HepG2 (cell line): ENCODE data around the gene SAMD4A. TPM values are rescaled to one million over a fixed set of nuclear protein-coding genes. Genes with fewer than 3 reads are reported as not detected.

Experiments used
- ATAC-seq: fragments of 200-7000 bp; cut with Tn5 transposase; 3 replicates; pipeline ENCODE4 v1.9.1; 2020; ENCODE audit warnings: mild to moderate bottlenecking, moderate library complexity
- BruUV-seq: library from RNA; stranded (reverse); fragments of 400-500 nt; replicated peaks from 2 replicates; lab custom pipeline; 2021; lab: Mats Ljungman, UMichigan
- CTCF ChIA-PET: fragments of 300-600 bp; formaldehyde crosslinking; extraction: SDS; loops from one replicate; lab custom pipeline; 2021; ENCODE audit warnings: low total read pairs, inconsistent platforms, low intra/inter-chr PET ratio; lab: Yijun Ruan, JAX
- POLR2A ChIA-PET: fragments of 350-600 bp; sonication (Branson Sonifier 250); formaldehyde crosslinking; loops from one replicate; lab custom pipeline; 2020; ENCODE audit warnings: antibody characterized with exemption, inconsistent platforms; lab: Yijun Ruan, JAX
- DNase-seq: peaks from one replicate; pipeline ENCODE4 v3.0.0-alpha.2; 2015; ENCODE audit warnings: low spot score
- FAIRE-seq: peaks from 3 replicates; lab custom pipeline; 2011; peaks lifted over from hg19 to GRCh38; lab: Jason Lieb, UNC
- H2AFZ ChIP-seq: one replicate; pipeline ENCODE4 v1.6.1; 2011; ENCODE audit warnings: low read length, inconsistent platforms
- H3K27ac ChIP-seq: fragments of 300-600 bp; 3 replicates; pipeline ENCODE4 v1.8.0; 2011; ENCODE audit warnings: mixed run types, mild to moderate bottlenecking, mixed read lengths, low read length, inconsistent platforms; ENCODE audit not compliant: insufficient read depth; ENCODE audit errors: extremely low read length
- H3K27me3 ChIP-seq, 2 experiments: fragments of 200-600 bp in 1 of 2; 2 replicates in 1 of 2; 3 replicates in 1 of 2; pipeline versions ENCODE4 v1.6.0 to v1.8.0; 2011; ENCODE audit warnings: low read length in 2 of 2, mild to moderate bottlenecking in 2 of 2, moderate library complexity in 2 of 2, inconsistent platforms in 1 of 2; ENCODE audit not compliant: insufficient read depth in 2 of 2, control insufficient read depth in 1 of 2
- H3K36me3 ChIP-seq, 2 experiments: fragments of 200-600 bp in 1 of 2; replicated peaks in 1 of 2; 2 replicates in 1 of 2; 3 replicates in 1 of 2; pipeline versions ENCODE4 v1.5.1 to v1.8.0; 2011; ENCODE audit warnings: low read length in 2 of 2, inconsistent platforms in 1 of 2; ENCODE audit not compliant: insufficient read depth in 2 of 2, control insufficient read depth in 1 of 2
- H3K4me1 ChIP-seq: 2 replicates; pipeline ENCODE4 v1.5.1; 2012; ENCODE audit warnings: low read length, inconsistent platforms; ENCODE audit not compliant: insufficient read depth
- H3K4me2 ChIP-seq: 2 replicates; pipeline ENCODE4 v1.6.0; 2011; ENCODE audit warnings: low read depth, low read length, inconsistent platforms
- H3K4me3 ChIP-seq, 3 experiments: fragments of 200-600 bp in 1 of 3; sonication (generic), shearing (Covaris generic) in 1 of 3; replicated peaks in 1 of 3; 2 replicates each; pipeline ENCODE4 v1.5.1; 2011 to 2016; ENCODE audit warnings: low read length in 3 of 3, inconsistent platforms in 2 of 3, low read depth in 2 of 3, mild to moderate bottlenecking in 2 of 3, control low read depth in 1 of 3, mixed read lengths in 1 of 3; ENCODE audit not compliant: insufficient read depth in 1 of 3
- H3K79me2 ChIP-seq: one replicate; pipeline ENCODE4 v1.6.1; 2011; ENCODE audit warnings: low read length, inconsistent platforms; ENCODE audit not compliant: insufficient read depth
- H3K9ac ChIP-seq: 2 replicates; pipeline ENCODE4 v1.6.0; 2011; ENCODE audit warnings: mild to moderate bottlenecking, low read depth, low read length, inconsistent platforms; ENCODE audit not compliant: insufficient read depth
- H3K9me3 ChIP-seq: 2 replicates; pipeline ENCODE4 v1.5.1; 2012; ENCODE audit warnings: mild to moderate bottlenecking, low read length
- H4K20me1 ChIP-seq: 2 replicates; pipeline ENCODE4 v1.6.0; 2011; ENCODE audit warnings: inconsistent platforms, mild to moderate bottlenecking, low read length, moderate library complexity; ENCODE audit not compliant: insufficient read depth
- KDM6A ChIP-seq: IDR thresholded peaks from 2 replicates; pipeline ENCODE4 v1.6.1; 2016; ENCODE audit warnings: low read depth
- NAIF1 ChIP-seq: sonication (generic); formaldehyde crosslinking; IDR thresholded peaks from 2 replicates; pipeline ENCODE4 v1.5.0; 2020; ENCODE audit warnings: mild to moderate bottlenecking, missing genetic modification reagents, borderline replicate concordance
- NCOR1 ChIP-seq: fragments of 200-600 bp; sonication (generic); IDR thresholded peaks from 2 replicates; pipeline ENCODE4 v1.7.0; 2017; ENCODE audit warnings: antibody characterized with exemption, low read length, borderline replicate concordance
- REXO4 ChIP-seq: sonication (generic); formaldehyde crosslinking; IDR thresholded peaks from 2 replicates; pipeline ENCODE4 v1.8.0; 2022; ENCODE audit warnings: missing genetic modification reagents, mild to moderate bottlenecking, borderline replicate concordance
- WGBS: methylation state at CpG from one replicate; pipeline ENCODE4 v1.1.6; 2017; ENCODE audit warnings: low lambda C conversion rate; 5-methylcytosine and 5-hydroxymethylcytosine counted together
- in situ Hi-C: cut with HindIII; loops from 2 replicates; pipeline ENCODE4 v1.10.0; 2017; ENCODE audit warnings: low pct_unique_long_range_greater_than_20kb; ENCODE audit not compliant: extremely low pct_ligation_motif_present
- intact Hi-C: fragments of 100-400 bp; cut with micrococcal nuclease; formaldehyde crosslinking; loops from one replicate; pipeline ENCODE4 v1.10.0; 2022; ENCODE audit not compliant: unreplicated experiment
- polyA plus RNA-seq, 8 experiments: library from polyadenylated mRNA; depleted of rRNA in 3 of 8; stranded (reverse) in 7 of 8; unstranded in 1 of 8; fragments of >200 nt; fragmentation: Illumina TruSeq in 4 of 8; extraction: Trizol in 4 of 8; gene quantifications; 2 replicates each; pipeline versions ENCODE4 v1.2.1 to v1.2.3, GENCODE V29; 2011 to 2016; ENCODE audit warnings: low read depth in 4 of 8, missing spikeins in 1 of 8, mixed read lengths in 1 of 8; ENCODE audit not compliant: insufficient read depth in 1 of 8
- total RNA-seq, 5 experiments: library from RNA; depleted of rRNA; stranded (reverse); fragments of >200 nt; fragmentation: Illumina TruSeq; extraction: Trizol; gene quantifications; 2 replicates each; pipeline ENCODE4 v1.2.3, GENCODE V29; 2016; ENCODE audit warnings: low read depth in 1 of 5

SAMD4A gene
- total and polyA plus RNA-seq, 2 of the 13 experiments (the other 11 are each of a cell fraction or from before 2014, with no cell fraction given), result 11.8 to 13.0 TPM

- Histone ChIP-seq H3K9ac (no peak overlapping the region), H3K4me3 (no peak overlapping the region; a peak in 1 of 6 replicates), H3K9me3 (no peaks in the 10 kb centered on the region), H3K27me3 (no peaks in the 10 kb centered on the region), H3K36me3 (peaks cover 0 to 4% of the 10 kb centered on the region in 2 experiments; a peak in 2 of 5 replicates), H2AFZ (no peak overlapping the region), H3K79me2 (no peaks in the 10 kb centered on the region), H3K4me2 (no peak overlapping the region), H3K27ac (peak overlapping the region; percentile 75), H3K4me1 (peaks cover 71% of the 10 kb centered on the region), H4K20me1 (no peaks in the 10 kb centered on the region)
- ChIA-PET POLR2A (no interaction called here), CTCF (no interaction called here)
- WGBS, result 95% methylated on average over 1 of the region's 1 CpG
- DNase-seq, result no peak
- no peak for FAIRE-seq
- no TSS peak for BruUV-seq
- in situ Hi-C loops, result no loop called here
- intact Hi-C loops, result no loop called here
- no peak for TF ChIP-seq NCOR1
- no peak for TF ChIP-seq REXO4 (CRISPR knock-in tag)
- no peak for TF ChIP-seq KDM6A (CRISPR knock-in tag)
- TF ChIP-seq NAIF1 (CRISPR knock-in tag), result no peak
- no peak for ATAC-seq
Observed at GRCh38 chr14:54840798-54841197, 273.9 kb downstream of the SAMD4A start.

Other genes with a start within 250 kb of the SAMD4A start
- gene CDKN3, start 170.1 kb upstream of the SAMD4A start, total RNA-seq (2016; rRNA removed; fragmentation: Illumina TruSeq; extraction: Trizol), result 88.9 and 111 TPM in 2 replicates
- 35.6 and 63.0 TPM in 2 replicates for gene CDKN3, start 170.1 kb upstream of the SAMD4A start, polyA plus RNA-seq (2011; rRNA removed)
- gene CNIH1, start 125.8 kb upstream of the SAMD4A start, total RNA-seq (2016; rRNA removed; fragmentation: Illumina TruSeq; extraction: Trizol), result 141 and 166 TPM in 2 replicates
- gene CNIH1, start 125.8 kb upstream of the SAMD4A start, polyA plus RNA-seq (2011; rRNA removed), result 335 and 421 TPM in 2 replicates
- 68.2 and 103 TPM in 2 replicates for gene GMFB, start 78.1 kb upstream of the SAMD4A start, total RNA-seq (2016; rRNA removed; fragmentation: Illumina TruSeq; extraction: Trizol)
- 12.9 and 17.3 TPM in 2 replicates for gene GMFB, start 78.1 kb upstream of the SAMD4A start, polyA plus RNA-seq (2011; rRNA removed)
- 13.3 and 18.2 TPM in 2 replicates for gene CGRRF1, start 57.2 kb upstream of the SAMD4A start, total RNA-seq (2016; rRNA removed; fragmentation: Illumina TruSeq; extraction: Trizol)
- gene CGRRF1, start 57.2 kb upstream of the SAMD4A start, polyA plus RNA-seq (2011; rRNA removed), result 11.3 and 16.8 TPM in 2 replicates